HG03442 (cell line): Measurements from ENCODE around the gene CUL4A.

ENCODE experiments used
- ATAC-seq: cut with Tn5 transposase; IDR thresholded peaks from one replicate; pipeline ENCODE4 v1.9.1; 2021; ENCODE audit warnings: mild to moderate bottlenecking, moderate library complexity; ENCODE audit not compliant: unreplicated experiment

Gene CUL4A

DNA sequence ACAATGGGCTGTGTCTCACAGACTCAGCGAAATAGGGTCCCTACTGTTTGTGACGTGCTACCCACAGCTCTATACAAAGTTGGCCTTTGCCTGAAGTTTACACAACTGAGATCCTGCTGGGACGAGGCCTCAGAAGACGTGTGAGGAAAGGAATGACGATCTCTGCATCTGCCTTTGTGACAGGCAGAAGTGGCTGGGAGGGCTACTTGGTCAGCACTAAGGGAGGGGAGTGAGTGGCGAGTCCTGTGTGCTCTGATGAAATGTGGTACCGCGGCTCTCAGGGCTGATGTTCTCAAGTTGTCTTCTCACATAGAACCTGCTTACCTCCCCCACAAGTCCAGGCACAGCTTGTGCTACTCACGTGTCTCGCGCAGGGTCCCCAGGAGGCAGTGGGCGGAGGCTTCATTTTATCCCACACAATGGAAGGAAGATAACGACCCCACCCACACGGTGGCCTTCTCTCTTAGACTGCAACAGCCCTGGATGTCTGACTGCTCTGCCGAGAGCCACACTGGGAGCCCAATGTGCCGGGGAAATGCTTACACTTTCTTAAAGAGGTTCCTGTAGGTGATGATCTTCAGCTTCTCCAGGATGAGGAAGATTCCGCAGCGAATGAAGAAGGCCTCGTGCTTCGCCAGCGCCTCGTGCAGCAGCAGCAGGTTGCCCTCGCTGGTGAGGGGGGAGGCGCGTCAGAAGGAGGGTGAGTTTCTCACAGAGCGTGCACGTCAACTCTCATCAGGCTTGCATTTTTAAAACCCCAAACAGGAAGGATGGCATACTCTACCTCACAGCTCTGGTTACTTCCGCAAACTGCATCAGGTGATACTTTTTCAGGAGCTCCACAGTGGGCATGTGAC is 29.8 kb upstream of the CUL4A start:
- no peak for ATAC-seq

DNA sequence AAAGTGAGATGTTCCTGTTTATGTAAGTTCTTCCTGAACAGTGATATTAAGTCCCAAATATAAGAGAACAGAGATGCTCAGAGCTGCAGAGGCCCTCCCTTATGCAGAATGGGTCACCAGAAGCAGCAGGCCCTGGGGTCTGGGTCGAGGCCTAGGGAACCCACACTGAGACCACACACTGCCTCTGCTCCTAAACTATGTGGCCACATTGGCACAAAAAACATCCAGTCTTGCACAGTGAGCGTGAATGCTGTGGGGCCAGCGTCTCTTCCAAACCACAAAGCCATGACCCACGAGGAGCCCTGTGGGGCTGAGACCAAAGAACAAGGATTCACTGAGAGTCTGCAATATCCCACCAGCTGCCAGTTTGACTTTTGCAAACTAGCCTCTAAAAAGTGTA is 27.4 kb upstream of the CUL4A start:
- ATAC-seq, result no peak

DNA sequence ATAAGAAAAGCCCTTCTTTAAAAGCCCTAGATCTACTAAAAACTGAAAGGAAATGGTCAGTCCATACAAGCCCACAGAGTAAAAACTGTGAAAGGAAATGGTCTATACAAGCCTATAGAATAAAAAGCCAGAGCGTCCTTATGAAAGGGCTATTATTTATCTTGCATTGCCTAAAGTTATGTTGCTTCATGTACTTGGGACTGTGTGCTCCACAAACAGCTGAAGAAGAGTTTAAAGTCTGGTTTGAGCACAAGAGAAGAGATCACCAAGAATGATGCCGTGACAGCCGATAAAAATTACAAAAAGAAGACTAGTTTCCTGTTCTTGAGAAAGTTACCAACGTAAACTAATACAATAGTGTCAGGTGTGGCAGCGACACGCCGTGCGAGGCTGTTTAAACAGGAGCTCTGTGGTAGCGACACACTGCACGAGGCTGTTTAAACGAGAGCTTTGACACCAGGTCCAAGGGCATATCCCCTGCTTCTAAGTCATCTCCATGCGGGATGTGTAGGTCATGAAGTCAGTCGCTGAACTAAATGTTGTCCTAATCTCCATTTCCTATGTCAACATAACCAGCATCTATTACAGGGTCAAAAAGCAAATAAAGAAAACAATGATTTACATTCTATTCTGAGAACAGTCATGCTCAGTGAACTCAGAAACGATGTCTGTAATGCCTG is 25.8 kb upstream of the CUL4A start:
- ATAC-seq, result no peak

DNA sequence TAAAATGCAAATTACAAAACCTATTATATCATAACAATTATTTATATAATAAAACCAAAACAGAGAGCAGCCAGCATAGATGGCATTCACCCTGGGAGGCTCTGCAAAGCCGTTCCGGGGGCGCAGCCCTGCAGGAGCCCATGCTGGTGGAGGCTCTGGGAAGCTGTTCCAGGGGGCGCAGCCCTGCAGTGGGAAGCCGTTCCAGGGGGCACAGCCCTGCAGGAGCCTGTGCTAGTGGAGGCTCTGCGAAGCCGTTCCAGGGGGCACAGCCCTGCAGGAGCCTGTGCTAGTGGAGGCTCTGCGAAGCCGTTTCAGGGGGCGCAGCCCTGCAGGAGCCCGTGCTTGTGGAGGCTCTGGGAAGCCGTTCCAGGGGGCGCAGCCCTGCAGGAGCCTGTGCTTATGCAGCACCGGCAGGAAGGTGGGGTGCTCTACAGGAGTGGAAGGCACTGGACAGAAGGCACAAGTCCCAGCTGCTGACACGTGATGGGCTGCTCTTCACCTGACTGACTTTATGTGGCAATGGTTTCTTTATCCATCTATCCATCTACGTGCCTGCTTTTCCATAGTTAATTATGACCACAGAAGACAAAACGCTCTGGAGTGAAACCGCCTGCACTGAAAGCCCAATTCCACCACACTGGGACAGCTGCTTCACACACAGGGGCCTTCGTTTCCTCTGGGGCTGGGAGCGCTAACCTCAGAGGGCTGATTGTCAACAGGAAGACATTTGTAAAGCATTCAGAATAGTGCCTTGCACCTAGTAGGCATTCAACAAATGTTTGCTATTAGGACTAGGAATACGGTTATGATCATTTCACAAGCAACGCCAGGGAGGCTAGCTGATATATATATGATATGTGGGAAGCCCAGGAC is 24.6 kb upstream of the CUL4A start:
- ATAC-seq, result no peak

DNA sequence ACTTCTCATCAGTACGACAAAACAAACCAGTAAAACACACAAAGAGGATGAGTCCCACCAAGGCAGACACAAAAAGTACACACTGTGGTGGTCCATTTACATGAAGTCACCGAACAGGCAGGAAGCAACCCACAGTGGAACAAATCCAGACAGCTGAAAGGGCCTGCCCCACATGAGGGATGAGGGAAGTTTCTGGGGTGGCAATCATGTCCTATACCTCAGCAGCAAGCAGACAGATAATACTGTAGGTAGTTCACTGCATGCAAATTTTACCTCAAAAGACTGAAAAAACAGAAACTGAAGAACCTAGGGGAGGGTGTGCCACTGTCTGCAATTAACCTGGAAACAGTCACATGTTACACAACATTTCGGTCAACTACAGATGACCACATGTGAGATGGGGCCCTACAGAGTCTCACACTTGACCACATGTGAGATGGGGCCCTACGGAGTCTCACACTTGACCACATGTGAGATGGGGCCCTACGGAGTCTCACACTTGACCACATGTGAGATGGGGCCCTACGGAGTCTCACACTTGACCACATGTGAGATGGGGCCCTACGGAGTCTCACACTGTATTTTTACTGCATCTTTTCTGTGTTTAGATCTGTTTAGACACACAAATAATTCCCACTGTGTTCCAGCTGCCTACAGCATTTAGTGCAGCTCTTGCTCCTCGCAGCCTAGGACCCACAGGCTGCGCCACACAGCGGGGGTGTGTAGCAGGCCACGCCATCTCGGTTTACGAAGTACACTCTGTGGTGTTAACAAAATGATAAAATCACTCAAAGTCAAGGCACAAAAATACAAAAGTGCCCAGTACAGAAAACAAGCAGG is 23.1 kb upstream of the CUL4A start:
- peak; percentile 89 for ATAC-seq

DNA sequence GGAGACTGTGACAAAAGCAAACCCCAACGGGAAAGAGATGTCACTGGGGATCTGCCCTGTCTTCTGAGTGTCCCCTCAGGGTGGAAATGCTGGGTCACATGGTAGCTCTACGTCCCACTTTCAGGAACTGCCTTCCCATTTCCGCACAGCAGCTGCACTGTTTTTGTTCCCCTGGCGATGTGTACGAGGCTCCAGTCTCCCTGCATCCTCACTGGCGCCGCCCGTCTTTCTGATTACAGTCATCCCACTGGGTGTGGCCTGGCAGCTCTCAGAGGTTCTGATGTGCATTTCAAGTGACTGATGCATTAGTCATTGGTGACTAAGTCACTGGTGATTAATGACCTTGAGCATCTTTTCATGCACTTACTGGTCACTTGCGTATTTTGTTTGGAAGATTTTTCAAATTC is 22.1 kb upstream of the CUL4A start:
- no peak for ATAC-seq

DNA sequence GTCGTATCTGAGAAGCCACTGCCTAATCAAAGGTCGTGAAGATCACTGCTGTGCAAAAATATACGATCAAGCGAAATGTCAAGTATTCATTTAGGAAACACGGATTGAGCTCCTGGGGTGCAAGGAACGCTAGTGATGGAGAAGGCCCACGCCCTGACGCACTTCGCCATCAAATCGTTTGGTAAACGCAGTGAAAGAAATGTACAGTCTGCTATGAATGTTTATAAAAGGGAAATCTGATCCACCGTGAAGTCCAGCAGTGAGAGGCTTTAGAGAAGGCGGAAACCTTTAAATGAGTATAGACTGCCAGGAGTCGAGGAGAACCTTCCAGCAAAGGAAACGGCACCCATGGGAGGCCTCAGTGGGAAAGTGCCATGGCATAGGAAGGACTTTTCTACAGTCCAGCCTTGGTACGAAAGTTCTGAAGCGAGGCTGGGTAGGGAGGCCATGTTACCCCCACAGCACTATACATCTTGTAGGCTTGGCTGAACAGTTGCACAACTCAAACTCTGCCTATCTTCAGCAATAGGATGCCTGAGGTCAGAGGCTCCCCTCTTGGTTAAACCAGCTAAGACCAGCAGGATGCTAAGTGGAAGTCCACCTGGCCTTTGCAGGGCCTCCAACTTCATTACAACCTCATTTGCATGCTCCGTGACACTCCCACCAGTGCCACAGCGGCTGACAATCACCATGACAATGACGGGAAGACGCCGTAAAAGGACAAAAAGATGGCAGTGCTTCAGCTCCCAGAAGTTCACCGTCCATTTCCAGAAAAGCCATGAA is 21.3 kb upstream of the CUL4A start:
- ATAC-seq, result no peak

DNA sequence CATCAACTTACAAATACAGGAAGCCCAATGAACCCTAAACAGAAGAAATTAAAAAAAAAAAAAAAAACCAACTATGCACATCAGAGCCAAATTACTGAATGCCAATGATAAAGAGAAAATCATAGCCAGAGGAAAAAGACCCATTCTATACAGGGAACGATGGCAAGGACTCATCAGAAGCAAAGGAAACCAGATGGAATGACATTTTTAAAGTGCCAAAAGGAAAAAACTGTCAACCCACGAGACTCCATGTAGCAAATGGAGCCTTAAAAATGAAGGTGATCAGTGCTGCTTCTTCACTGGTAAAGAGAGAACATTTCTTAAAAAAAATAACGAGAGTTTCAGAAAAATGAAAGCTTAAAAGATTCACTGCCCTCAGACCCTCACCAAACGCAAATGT is 19.2 kb upstream of the CUL4A start:
- ATAC-seq, result no peak

DNA sequence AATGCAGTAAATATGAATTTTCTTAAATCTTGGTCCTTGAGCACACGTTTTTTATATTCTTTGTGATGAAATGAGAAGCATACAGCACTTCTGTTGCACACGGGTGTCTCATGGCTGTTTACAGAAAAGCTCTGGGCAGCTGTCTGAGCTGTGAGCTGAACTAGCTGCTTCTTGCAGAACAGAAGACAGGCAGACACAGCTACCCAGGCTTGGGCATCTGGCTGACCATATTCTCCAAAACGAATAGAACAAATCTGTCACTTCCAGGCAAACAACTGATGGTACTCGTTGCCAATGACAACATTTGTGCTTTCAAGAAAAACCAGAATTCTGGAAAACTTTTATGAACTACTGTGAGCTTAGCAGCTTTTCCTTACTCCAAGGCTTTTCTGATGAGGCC is 17.1 kb upstream of the CUL4A start:
- ATAC-seq, result no peak

DNA sequence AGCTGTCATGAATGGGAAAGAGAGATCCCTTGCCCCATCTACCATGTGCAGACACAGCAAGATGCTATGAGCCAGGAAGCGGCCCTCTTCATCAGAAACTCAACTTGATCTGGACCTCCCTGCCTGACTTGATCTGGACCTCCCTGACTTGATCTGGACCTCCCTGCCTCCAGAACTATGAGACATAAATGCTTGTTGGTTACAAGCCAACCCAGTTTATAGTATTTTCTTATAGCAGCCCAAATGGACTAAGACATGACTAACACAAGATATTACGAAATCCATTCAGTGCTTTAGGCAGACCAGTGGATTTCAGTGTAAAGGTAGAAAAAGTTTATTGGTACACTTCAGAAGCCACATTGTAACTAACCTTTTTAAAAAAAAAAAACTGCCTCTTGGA is 16.5 kb upstream of the CUL4A start:
- ATAC-seq, result no peak

DNA sequence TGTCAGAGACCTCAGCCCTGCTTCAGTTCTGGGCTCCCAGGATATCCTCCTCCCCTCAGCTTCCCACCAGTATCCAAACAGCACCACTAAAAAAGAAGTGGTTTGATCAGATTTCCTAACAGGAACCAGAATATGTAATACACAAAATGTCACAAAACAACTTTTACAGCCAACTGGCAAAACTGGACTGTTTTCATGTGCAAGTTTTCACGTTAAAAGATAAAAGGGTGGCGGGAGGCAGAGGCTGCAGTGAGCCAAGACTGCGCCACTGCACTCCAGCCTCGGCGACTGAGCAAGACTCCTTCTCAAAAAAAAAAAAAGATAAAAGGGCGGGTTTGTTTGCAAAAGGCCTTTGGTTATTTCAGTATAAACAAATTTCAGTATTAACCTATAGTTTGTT is 14.1 kb upstream of the CUL4A start:
- no peak for ATAC-seq

DNA sequence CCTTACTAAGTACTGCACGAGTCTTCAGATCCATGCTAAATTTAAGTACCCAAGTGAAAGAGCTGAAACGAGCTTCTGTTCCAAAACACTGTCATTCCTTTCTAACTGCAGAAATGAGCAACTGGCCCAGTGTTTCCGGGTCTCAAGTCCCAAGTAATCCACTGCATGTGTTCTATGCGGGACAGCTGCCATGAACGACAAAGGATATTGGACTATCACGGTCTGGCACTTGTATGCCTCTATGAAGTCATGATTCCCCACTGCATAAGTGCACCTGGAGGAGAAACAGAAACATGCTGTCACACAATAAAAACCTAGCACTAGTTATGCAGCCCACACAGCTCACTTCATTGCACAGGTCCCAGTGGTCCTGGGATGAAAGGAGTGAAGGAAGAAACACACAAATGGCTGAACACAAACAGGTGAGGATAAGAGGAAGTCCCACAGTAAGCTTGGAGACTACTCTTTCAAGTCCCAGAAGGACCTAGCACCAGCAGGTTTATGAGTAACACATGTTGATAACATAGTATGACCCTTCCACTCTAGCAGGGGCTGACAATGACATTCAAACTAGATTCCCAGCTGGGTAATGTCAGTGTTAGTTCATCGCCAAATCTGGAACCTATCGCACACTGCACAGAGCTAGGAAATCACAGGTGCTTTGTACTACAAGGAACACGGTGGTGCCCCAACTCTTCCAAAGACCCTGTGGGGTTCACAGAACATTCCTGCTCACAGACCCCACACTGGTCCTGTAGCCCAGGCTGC is 12.3 kb upstream of the CUL4A start:
- no peak for ATAC-seq

DNA sequence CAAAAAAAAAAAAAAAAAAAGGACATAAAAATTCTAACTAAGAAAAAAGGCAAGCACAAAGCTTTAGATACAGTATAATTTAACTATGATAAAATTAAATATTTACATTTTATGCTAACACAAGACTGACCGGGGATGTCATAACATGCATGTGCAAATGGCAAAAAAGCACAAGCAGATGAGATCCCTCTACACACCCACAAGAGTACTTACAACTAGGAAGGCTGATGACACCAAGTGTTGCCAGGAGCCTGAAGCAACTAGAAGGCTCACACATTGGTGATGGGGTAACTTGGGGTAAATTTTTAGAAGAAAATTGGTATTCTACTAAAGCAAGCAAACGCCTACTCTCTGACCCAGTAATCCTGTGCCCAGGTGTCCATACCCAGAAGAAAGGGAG is 7.6 kb upstream of the CUL4A start:
- ATAC-seq, result no peak

DNA sequence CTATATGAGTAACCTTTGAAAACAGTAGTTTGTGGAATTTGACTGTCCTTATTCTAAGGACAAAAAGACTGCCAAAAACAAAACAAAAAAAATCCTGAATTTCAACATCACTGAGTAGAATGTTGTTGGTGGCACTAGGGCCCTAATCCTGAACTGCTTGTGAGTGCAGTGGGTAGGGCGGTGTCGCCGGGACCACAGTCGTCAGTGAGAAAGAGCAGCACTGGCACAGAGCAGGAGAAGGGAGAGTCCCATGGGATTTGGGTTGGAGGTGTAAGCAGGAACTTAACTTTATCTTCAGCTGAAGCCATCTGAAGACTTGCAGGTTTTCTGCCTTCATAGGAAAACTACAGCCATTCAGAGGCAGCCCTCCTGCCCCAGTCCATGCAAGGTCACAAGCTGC is 6.5 kb upstream of the CUL4A start:
- no peak for ATAC-seq

DNA sequence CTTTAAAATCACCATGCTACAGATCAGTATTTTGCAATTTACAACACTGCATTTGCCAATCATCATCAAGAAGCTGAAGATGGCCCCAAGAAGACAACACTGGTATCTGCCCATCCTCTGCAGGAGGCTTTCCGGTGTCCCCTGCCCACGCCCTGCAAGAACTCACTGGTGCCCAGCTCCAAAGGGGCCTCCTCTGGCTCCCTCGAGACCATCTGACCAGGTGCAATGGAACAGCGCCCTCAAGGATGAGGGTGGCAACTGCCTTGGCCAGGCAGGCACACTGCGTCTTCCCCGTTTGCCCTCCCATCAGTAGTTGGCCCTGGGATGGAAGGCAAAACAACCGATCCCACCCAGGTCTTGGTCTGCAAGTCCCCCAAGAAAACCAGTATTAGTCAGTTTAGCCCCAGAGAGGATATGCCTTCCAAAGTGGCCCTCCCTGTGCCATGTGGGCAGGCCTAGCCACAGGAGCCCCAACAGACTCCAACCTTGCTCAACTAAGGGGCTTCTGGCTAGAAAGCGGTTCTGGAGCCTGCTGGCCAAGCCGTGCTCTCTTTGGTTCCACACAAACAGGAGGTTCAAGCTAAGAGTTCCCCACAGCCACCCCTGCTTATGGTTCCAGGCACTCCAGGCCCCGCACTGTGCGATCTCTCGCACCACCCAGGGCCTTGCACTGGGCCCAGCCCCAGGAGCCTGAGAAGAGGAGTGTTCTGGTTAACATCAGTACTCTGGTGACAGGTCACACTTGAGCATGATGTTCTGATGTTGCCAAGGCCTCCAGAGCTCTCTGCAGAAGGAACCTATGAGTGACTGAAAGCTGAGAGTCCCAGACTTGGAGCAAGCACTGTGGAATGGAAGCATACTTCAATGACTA is 5.7 kb upstream of the CUL4A start:
- ATAC-seq, result no peak

DNA sequence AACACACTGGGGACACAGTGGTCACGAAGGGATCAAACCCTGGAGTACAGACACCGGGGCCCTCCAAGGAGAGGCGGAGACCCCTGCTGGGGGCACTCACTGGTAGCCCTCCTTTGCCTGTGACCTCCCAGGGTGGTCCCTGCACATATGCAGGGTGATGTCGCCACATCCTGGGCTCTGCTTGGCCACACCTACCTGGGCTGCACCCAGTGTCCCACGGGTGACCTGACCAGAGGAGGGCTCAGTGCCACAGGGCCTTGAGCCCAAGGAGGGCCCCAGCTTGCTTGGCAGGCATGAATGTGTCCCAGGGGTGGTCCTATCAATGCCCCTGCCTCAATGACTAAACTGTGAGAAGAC is 5.1 kb upstream of the CUL4A start:
- no peak for ATAC-seq

DNA sequence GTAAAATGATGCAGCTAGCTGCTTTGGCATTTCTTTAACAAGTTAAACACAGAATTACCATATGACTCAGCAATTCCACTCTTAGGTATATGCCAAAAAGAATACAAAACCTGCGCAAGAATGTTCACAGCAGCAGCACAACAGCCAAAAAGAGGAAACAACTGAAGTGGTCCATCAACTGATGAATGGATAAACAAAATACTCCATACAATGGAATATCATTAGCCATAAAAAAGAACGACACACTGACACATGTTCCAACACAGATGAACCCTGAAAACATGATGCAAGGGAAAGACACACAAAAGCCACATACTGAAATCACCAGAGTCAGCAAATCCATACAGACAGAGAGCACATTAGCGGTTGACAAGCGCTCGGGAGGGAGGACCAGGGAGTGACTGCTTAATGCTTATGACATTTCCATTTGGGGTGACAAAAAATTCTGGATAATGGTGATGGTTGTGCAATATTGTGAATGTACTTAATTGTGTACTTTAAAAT is 3.9 kb upstream of the CUL4A start:
- no peak for ATAC-seq

DNA sequence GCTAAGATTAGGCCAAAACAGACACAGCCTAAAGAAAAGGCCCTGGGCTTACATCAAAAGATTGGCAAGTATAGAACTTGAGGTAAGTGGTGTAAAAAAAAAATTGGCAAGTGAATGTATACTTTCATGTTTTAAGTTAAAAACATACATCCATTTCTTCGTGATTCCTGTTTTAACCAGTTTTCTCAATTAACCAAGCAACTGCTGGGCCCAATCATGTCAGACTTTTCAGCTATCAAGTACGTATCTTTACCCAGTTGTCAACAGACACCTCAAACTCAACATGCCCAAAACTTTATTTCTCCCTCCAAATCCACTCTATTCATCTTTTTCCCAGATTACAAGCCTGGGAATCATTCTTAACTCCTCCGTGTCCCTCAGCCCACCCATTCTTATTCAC is 2.0 kb upstream of the CUL4A start:
- ATAC-seq, result no peak
